Rectal smooth muscle tissue (tissue), 1 donor: ENCODE results near the gene TBKBP1.
A peak's percentile ranks its signal among the peaks of the same experiment; 100 is the strongest.

Source experiments
- H3K27ac ChIP-seq: one replicate; pipeline ENCODE4 v1.7.0; 2013; ENCODE audit warnings: low read depth, low read length, inconsistent platforms
- H3K27me3 ChIP-seq: one replicate; pipeline ENCODE4 v1.7.0; 2013; ENCODE audit warnings: low read length; ENCODE audit not compliant: control insufficient read depth, insufficient read depth
- H3K36me3 ChIP-seq: one replicate; pipeline ENCODE4 v1.7.0; 2013; ENCODE audit warnings: low read length; ENCODE audit not compliant: control insufficient read depth, insufficient read depth
- H3K4me1 ChIP-seq: one replicate; pipeline ENCODE4 v1.7.0; 2013; ENCODE audit warnings: low read length; ENCODE audit not compliant: control insufficient read depth, insufficient read depth
- H3K4me3 ChIP-seq: one replicate; pipeline ENCODE4 v1.7.0; 2013; ENCODE audit warnings: low read length
- H3K9ac ChIP-seq: one replicate; pipeline ENCODE4 v1.7.0; 2013; ENCODE audit warnings: low read length

Gene TBKBP1, protein sequence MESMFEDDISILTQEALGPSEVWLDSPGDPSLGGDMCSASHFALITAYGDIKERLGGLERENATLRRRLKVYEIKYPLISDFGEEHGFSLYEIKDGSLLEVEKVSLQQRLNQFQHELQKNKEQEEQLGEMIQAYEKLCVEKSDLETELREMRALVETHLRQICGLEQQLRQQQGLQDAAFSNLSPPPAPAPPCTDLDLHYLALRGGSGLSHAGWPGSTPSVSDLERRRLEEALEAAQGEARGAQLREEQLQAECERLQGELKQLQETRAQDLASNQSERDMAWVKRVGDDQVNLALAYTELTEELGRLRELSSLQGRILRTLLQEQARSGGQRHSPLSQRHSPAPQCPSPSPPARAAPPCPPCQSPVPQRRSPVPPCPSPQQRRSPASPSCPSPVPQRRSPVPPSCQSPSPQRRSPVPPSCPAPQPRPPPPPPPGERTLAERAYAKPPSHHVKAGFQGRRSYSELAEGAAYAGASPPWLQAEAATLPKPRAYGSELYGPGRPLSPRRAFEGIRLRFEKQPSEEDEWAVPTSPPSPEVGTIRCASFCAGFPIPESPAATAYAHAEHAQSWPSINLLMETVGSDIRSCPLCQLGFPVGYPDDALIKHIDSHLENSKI

DNA sequence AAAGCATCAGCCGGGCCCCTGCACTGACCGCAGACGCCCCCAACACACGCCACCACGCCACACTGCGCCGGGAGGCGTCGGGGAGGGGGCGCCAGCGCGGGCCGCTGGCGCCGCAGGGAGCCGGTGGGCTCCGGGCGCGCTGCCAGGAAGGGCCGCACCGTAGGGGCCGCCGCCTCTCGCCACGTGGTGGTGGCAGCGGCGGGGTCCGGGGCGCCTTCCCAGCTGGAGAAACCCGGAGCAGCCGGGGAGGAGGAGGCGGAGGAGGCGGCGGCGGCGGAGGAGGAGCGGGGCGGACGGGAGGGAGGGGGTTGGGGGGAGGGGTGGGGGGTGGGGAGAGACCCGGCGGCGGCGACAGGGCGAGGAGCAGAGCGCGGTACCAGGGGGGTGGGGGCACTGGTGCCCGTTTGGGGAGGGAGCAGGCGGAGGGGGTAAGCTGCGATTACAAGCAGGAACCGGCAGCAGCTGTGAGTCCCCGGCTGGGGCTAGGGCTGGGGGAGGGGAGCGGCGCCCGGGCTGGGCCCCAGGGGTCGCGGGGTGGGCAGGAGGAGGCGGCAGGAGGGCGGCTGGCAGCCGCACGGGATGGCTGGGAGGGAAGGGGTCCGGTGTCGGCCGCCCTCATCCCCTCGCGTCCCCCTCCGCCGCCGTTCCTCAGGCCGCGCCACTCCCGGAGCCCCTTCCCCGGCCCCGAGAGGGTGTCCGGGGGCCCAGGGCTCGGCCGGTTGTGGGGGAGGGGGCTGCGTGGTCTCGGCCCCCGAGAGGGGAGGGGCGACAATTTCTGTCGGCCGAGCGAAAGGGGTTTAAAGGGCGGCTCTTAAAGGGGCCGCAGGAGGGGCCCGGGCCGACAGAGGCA is at the start of gene TBKBP1:
TBKBP1 (plus strand) TSS at position 431 of the 850 bp plus-strand sequence. CDS start 1,952 bp downstream, outside the sequence.
- peak within 1 kb of the TSS; percentile 73 for H3K4me3 ChIP-seq
- no peaks in the 10 kb centered on the region for H3K27me3 ChIP-seq
- H3K27ac ChIP-seq = peak within 1 kb of the TSS; percentile 64
- H3K36me3 ChIP-seq = peaks cover 5% of the 10 kb centered on the region
- peaks cover 4% of the 10 kb centered on the region for H3K4me1 ChIP-seq
- H3K9ac ChIP-seq = no peak within 1 kb of the TSS

DNA sequence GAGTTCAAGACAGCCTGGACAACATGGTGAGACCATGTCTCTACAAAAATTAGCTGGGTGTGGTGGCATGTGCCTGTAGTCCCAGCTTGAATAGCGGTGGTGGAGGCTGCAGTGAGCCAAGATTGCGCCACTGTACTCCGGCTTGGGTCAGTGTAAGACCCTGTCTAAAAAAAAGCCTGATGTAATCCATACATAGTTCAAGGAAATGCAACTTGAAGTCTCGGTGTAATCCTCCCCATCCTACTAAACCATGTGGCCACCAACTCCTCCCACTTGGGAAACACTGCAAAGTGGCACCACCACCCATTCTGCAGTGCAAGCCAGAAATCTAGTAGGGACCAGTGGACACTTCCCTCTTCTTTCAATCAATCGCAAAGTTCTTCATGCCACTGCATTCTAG is 49.6 kb upstream of the TBKBP1 start:
- H3K36me3 ChIP-seq = no peaks in the 10 kb centered on the region
- H3K27me3 ChIP-seq = no peaks in the 10 kb centered on the region
- no peak overlapping the region for H3K9ac ChIP-seq
- no peak overlapping the region for H3K4me3 ChIP-seq
- H3K4me1 ChIP-seq = peaks cover 4% of the 10 kb centered on the region
- H3K27ac ChIP-seq = no peak overlapping the region

DNA sequence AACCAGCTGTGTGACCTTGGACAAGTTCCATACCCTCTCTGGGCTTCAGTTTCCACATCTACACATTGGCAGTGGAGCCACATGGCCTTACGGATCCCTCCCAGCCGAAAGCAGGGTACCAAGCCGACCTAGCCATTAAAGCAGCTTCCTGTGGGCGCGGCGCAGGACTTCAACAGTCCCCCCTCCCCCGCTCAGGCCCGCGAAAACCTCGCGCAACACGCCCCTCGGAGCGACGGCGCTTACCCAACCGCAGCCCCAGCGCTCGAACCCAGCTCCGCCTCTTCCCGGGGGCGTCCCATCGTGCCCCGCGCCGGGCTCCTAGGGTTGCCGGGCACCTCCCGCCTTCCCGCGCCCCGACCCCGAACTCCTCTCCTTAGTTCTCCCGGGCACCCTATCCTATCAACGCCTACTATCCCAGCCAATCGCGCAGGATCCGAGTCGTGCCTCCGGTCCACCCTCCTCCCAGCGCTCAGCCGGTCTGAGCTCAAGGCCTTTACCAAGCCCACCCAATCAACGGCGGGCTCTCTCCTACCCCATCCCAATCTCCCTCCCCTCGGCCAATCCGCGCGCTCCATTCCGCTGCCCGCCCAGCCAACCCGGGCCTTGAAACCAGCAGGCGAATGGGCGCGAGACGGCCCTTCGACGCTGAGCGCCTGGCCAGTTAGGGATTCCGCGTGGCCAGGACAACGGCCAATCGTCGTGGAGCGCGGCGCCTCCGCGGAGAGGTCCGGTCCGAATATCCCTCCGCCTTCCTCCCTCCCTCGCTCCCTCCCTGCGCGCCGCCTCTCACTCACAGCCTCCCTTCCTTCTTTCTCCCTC is 44.6 kb upstream of the TBKBP1 start, which contains the start of gene KPNB1:
KPNB1 (plus strand) TSS at position 767 of the 819 bp plus-strand sequence. CDS start 326 bp downstream, outside the sequence.
- no peaks in the 10 kb centered on the region for H3K27me3 ChIP-seq
- H3K4me1 ChIP-seq = peaks cover 4% of the 10 kb centered on the region
- H3K4me3 ChIP-seq = peak within 1 kb of the TSS; percentile 83
- H3K36me3 ChIP-seq = peaks cover 8% of the 10 kb centered on the region
- H3K9ac ChIP-seq = peak within 1 kb of the TSS; percentile 80
- peak within 1 kb of the TSS; percentile 89 for H3K27ac ChIP-seq

DNA sequence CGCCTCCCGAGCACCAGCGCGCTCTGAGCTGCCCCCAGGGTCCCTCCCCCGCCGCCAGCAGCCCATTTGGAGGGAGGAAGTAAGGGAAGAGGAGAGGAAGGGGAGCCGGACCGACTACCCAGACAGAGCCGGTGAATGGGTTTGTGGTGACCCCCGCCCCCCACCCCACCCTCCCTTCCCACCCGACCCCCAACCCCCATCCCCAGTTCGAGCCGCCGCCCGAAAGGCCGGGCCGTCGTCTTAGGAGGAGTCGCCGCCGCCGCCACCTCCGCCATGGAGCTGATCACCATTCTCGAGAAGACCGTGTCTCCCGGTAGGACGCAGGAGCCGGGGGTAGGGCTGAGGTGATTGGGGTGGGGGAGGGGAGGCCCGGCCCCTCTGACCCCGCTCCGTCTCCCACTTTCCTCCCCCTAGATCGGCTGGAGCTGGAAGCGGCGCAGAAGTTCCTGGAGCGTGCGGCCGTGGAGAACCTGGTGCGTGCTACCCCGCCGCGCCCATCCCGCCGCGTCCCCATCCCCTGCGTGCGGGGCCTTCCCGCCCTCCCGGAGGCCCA is 43.9 kb upstream of the TBKBP1 start:
- Histone ChIP-seq H3K27ac (peak overlapping the region; percentile 89), H3K27me3 (no peaks in the 10 kb centered on the region), H3K36me3 (peaks cover 13% of the 10 kb centered on the region), H3K4me3 (peak overlapping the region; percentile 83), H3K4me1 (peaks cover 8% of the 10 kb centered on the region), H3K9ac (peak overlapping the region; percentile 47)

DNA sequence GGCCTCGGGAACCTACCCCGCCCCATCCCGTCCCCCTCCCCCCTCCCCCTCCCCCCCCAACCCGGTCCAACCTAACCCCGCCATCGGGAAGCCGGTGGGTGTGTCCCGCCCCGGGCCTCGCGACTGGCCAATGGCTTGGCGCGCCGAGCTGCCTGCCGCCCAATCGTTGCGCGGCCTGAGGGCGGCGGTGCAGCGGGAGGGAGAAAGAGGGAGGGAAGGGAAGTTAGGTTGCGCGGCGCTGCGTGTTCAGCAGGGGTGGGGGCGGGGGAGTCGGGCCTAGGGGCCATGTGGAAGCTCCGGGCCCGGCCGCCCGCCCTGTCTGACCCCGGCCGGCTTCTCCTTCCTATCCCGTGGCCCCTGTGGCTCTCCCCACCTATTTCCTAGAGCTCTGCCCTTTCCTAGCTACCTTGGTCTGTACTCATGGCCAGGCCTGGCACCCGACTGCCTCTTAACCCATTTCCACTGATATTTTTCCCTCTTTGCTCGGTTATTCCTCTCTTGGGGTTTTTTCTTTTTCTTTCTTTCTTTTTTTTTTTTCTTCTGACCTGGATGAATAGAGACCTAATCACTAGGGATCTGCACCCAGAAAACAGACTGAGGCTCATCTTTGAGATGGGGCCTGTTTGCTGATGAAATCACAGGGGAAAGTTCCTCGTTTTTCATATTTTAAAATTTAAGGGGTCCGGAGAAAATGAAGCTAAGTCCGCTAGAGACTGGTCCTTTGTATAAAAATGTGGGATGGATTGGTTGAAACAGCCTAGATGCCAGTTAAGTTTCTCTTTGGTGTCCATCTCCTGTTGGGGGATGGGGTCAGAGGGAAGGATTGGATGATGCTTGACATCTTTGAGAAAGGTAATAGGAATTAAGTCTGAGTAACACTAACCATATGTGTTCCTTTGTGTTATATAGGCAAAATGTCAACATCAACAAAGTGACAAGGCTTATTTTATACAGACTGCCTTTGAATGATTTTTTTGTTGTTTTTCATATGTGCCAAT is 43.1 kb upstream of the TBKBP1 start:
- peak overlapping the region; percentile 83 for H3K4me3 ChIP-seq
- H3K27ac ChIP-seq = peak overlapping the region; percentile 89
- H3K4me1 ChIP-seq = peaks cover 9% of the 10 kb centered on the region

DNA sequence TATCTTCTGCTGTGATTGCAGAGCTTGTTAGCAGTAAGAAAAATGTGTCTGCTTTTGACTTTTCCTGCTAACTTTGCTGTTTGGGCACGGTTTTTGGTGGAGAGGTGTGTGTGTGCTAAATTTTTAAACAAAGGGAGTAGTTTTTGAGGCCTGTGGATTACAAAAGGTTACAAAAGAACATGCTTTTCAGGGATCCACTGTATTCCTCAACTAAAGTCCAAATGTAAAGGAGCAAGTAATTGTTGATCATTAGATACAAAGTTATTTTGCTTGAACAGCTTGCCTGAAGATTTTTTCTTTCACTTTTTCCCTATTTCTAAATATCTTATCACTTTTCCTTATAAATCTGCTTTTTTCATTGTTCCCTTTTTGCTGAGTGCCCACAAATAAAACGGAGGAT is 42.3 kb upstream of the TBKBP1 start:
- Histone ChIP-seq H3K4me1 (peaks cover 9% of the 10 kb centered on the region), H3K36me3 (peaks cover 27% of the 10 kb centered on the region), H3K9ac (no peak overlapping the region), H3K27me3 (no peaks in the 10 kb centered on the region), H3K27ac (no peak overlapping the region), H3K4me3 (no peak overlapping the region)

More for the DNA sequence above, 43.1 kb upstream of the TBKBP1 start:
- Histone ChIP-seq H3K36me3 (peaks cover 20% of the 10 kb centered on the region), H3K27me3 (no peaks in the 10 kb centered on the region), H3K9ac (peak overlapping the region; percentile 30)

DNA sequence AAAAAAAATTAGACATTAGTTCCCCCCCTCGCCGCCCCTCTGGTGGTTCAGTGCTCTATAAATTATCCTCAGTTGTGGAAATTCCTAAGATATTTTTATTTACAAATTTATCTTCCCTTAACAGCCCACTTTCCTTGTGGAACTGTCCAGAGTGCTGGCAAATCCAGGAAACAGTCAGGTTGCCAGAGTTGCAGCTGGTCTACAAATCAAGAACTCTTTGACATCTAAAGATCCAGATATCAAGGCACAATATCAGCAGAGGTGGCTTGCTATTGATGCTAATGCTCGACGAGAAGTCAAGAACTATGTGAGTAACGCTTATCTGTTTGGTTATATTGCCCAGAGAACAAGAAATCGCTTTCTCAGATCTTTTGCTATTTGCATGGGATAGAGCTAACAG is 41.4 kb upstream of the TBKBP1 start:
- Histone ChIP-seq H3K4me1 (peaks cover 9% of the 10 kb centered on the region), H3K36me3 (peaks cover 36% of the 10 kb centered on the region), H3K27me3 (no peaks in the 10 kb centered on the region), H3K9ac (no peak overlapping the region), H3K27ac (no peak overlapping the region), H3K4me3 (no peak overlapping the region)

DNA sequence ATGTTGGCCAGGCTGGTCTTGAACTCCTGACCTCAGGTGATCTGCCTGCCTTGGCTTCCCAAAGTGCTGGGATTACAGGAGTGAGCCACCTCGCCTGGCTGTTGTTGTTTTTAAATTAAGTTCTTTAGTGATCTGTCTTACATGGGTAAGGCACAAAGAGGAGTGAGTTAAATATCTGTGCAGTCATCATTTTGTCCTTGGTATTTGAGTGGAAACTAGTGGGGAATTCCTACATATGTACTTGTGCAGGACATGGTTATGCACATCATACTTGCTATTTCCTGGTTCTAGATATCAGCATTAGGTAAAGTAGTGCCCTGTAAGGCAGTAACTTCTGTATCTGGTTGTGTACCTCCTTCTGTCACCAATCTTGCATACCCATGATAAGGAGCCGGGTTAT is 40.5 kb upstream of the TBKBP1 start:
- Histone ChIP-seq H3K9ac (no peak overlapping the region), H3K27me3 (no peaks in the 10 kb centered on the region), H3K36me3 (peaks cover 45% of the 10 kb centered on the region), H3K4me1 (peaks cover 9% of the 10 kb centered on the region), H3K4me3 (no peak overlapping the region), H3K27ac (no peak overlapping the region)

DNA sequence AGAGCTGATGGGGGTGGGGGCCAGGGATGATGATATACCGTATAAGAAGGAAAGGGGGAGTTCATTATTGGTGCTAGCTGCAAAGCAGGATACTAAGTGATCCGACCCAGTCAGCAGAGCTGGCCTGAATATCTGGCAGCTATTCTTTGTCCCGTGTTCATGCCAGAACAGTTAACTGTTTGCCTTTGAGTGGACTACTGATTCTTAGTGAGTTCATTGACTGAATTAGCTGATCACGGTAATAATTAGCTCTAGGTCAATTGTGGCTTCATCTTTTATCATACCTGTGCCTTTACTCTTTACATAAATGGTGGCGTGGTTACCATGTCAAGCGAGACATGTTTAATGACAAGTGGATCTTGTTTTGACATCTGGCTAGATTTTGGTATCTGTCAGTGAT is 39.0 kb upstream of the TBKBP1 start:
- no peaks in the 10 kb centered on the region for H3K27me3 ChIP-seq
- H3K27ac ChIP-seq = no peak overlapping the region
- H3K4me3 ChIP-seq = no peak overlapping the region
- peaks cover 8% of the 10 kb centered on the region for H3K4me1 ChIP-seq
- peaks cover 49% of the 10 kb centered on the region for H3K36me3 ChIP-seq
- H3K9ac ChIP-seq = no peak overlapping the region

DNA sequence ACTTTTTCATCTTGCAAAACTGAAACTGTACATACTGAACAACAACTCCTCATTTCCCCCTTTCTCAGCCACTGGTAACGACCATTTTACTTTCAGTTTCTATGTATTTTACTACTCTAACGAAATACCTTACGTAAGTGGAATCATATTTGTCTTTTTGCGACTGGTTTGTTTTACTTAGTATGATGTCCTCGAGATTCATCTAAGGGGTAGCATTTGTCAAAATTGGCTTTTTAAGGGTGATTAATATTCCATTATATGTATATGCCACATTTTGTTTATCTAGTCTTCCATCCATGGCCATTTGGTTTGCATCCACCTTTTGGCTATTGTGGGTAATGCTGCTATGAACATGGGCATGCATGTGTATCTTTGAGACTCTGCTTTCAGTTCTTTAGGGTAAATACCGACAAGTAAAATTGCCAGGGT is 33.9 kb upstream of the TBKBP1 start:
- H3K36me3 ChIP-seq = peaks cover 66% of the 10 kb centered on the region

More for the DNA sequence above, 33.9 kb upstream of the TBKBP1 start:
- H3K4me1 ChIP-seq = peaks cover 8% of the 10 kb centered on the region
- no peak overlapping the region for H3K4me3 ChIP-seq
- no peak overlapping the region for H3K9ac ChIP-seq
- H3K27me3 ChIP-seq = no peaks in the 10 kb centered on the region
- peak overlapping the region; percentile 3 for H3K27ac ChIP-seq
